Large intestine (tissue), 1 donor: ENCODE data around the gene OPN1LW. TPM values are rescaled to one million over a fixed set of nuclear protein-coding genes. Genes with fewer than 3 reads are reported as not detected.

Experiments used
- polyA plus RNA-seq: library from polyadenylated mRNA; unstranded; fragments of 120-200 nt; gene quantifications from one replicate; pipeline ENCODE4 v1.2.1, GENCODE V29; 2013

OPN1LW gene
- polyA plus RNA-seq, 1 donor, result not detected

Other genes starting within 250 kb of the OPN1LW start
- gene AVPR2, start 239.6 kb upstream of the OPN1LW start, polyA plus RNA-seq, result 0.28 TPM
- gene ARHGAP4, start 218.0 kb upstream of the OPN1LW start, polyA plus RNA-seq, result 33.2 TPM
- 73.6 TPM for gene NAA10, start 209.2 kb upstream of the OPN1LW start, polyA plus RNA-seq
- gene RENBP, start 199.6 kb upstream of the OPN1LW start, polyA plus RNA-seq, result 85.8 TPM
- gene HCFC1, start 172.4 kb upstream of the OPN1LW start, polyA plus RNA-seq, result 33.3 TPM
- 4.9 TPM for gene TMEM187, start 171.5 kb upstream of the OPN1LW start, polyA plus RNA-seq
- 53.8 TPM for gene IRAK1, start 124.3 kb upstream of the OPN1LW start, polyA plus RNA-seq
- 19.4 TPM for gene MECP2, start 46.5 kb upstream of the OPN1LW start, polyA plus RNA-seq
- not detected for gene OPN1MW, start 38.4 kb downstream of the OPN1LW start, polyA plus RNA-seq
- not detected for gene OPN1MW2, start 75.5 kb downstream of the OPN1LW start, polyA plus RNA-seq
- gene OPN1MW3, start 113.3 kb downstream of the OPN1LW start, polyA plus RNA-seq, result not detected
- not detected for gene TEX28, start 150.9 kb downstream of the OPN1LW start, polyA plus RNA-seq
- 0.19 TPM for gene TKTL1, start 151.6 kb downstream of the OPN1LW start, polyA plus RNA-seq
- 468 TPM for gene FLNA, start 230.4 kb downstream of the OPN1LW start, polyA plus RNA-seq
- gene EMD, start 235.1 kb downstream of the OPN1LW start, polyA plus RNA-seq, result 50.1 TPM